GM13976 (cell line): Measurements from ENCODE around the gene PDE4D.

Source experiments
- DNase-seq: peaks from one replicate; pipeline ENCODE4 v3.0.0; 2012; ENCODE audit warnings: low spot score
- in situ Hi-C: fragments of 300-500 bp; cut with MboI; formaldehyde crosslinking; loops from one replicate; pipeline ENCODE4 v1.12.0; 2022; ENCODE audit warnings: low sequenced_read_pairs, mixed read lengths, inconsistent platforms; ENCODE audit not compliant: unreplicated experiment
- TF ChIP-seq, protein P1 (sequence below): IDR thresholded peaks from 2 replicates; pipeline ENCODE4 v1.5.1; 2012; ENCODE audit warnings: borderline replicate concordance, mild to moderate bottlenecking; ENCODE audit not compliant: insufficient read depth; ENCODE audit errors: extremely low read depth, missing control alignments, control extremely low read depth

PDE4D gene

DNA sequence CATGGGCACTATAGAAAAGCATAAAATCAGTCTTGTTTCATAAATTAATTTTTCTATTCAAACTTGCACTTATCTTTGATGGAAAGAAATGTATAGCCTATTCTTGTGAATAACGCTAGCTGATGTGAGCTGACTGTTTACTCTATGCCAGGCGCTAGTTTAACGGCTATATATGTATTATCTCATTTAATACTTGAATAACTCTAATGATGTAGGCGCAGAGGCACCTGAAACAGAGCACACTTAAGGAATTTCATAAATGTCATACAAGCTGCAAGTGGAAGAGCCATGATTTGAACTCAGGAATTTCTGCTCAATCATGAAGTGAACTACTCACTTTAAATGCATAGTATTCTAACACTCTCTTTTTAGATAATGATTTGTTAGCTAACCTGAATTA, 551.8 kb downstream of the PDE4D start:
- in situ Hi-C loops = no loop called here
- TF ChIP-seq, protein P1, sequence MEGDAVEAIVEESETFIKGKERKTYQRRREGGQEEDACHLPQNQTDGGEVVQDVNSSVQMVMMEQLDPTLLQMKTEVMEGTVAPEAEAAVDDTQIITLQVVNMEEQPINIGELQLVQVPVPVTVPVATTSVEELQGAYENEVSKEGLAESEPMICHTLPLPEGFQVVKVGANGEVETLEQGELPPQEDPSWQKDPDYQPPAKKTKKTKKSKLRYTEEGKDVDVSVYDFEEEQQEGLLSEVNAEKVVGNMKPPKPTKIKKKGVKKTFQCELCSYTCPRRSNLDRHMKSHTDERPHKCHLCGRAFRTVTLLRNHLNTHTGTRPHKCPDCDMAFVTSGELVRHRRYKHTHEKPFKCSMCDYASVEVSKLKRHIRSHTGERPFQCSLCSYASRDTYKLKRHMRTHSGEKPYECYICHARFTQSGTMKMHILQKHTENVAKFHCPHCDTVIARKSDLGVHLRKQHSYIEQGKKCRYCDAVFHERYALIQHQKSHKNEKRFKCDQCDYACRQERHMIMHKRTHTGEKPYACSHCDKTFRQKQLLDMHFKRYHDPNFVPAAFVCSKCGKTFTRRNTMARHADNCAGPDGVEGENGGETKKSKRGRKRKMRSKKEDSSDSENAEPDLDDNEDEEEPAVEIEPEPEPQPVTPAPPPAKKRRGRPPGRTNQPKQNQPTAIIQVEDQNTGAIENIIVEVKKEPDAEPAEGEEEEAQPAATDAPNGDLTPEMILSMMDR = no peak
- DNase-seq = no peak

- TF ChIP-seq, protein P1 = no peak
- DNase-seq = no peak
- in situ Hi-C loops = no loop called here
Observed at GRCh38 chr5:59341155-59341554, 552.4 kb downstream of the PDE4D start.

GRCh38 chr5:59340637-59341036, 552.9 kb downstream of the PDE4D start:
- no peak for DNase-seq
- TF ChIP-seq, protein P1 = no peak
- in situ Hi-C loops = no loop called here

DNA sequence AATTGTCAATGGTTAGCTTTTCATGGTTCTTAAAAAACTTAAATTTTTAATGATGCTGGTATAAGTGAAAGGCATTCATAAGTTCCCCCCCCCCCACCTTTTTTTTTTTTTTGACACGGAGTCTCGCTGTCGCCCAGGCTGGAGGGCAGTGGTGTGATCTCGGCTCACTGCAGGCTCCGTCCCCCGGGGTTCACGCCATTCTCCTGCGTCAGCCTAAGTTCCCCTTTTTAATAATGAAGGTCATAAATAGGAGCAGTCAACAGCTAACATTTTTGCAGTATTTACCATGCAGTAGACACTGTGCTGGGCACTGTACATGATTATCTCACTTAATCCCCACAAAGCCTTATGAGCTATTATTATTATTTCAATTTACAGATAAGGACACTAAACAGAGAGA, 556.3 kb downstream of the PDE4D start:
- in situ Hi-C loops = no loop called here
- no peak for DNase-seq
- TF ChIP-seq, protein P1 = no peak

DNA sequence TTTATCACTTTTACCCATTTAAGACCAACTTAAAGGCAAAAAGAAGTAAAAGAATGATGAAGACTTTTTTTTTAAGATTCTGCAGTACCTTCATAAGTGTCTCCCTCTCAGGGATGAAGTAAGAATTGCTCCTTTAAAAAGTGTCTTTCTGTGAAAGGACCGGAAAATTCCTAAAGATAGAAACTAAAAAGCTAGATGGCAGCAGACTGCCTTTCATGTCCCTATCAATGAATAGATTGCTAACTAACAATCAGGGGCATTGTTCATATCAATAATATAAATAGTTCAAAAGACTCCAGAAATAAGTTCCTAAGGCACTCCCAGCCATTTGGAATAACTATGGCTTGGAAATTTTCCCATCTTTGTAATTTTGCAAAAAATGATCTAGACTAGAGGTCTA, 558.0 kb downstream of the PDE4D start:
- TF ChIP-seq, protein P1 = no peak
- in situ Hi-C loops = no loop called here
- no peak for DNase-seq

DNA sequence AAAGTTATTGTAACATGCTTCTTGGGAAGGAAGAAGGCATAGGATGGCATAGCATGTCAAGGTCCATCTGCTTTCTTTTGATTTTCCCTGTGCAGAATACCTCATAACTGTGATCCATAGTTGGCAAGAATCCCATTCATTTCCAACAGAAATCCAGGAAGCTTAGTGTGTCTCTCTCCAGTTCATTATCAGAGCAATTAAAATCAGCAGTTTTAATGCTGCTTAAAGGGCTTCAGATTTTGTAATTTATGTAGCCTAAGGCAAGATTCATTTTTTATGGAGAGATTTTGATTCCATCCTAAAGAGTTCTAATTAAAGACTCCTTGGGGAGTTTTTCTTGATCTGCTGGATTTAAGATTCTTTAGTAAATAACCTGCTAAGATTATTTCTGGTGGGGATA, 560.1 kb downstream of the PDE4D start:
- no peak for DNase-seq
- in situ Hi-C loops = no loop called here
- TF ChIP-seq, protein P1 = no peak
